Measurements from ENCODE around the gene MEIKIN. TPM values are rescaled to one million over a fixed set of nuclear protein-coding genes. Genes with fewer than 3 reads are reported as not detected.

Gene MEIKIN
- total and polyA plus RNA-seq, 2 experiments from 2014 or later: not detected

GRCh38 chr5:131867524-131867923 is 77.9 kb downstream of the MEIKIN start:
- H3K4me1 Mint-ChIP-seq: no peaks in the 10 kb centered on the region
- ATAC-seq (no peak), DNase-seq (ENCODE audit: low spot score) (no peak)
- peaks cover 5% of the 10 kb centered on the region for H3K9me2 ChIP-seq (ENCODE audit: insufficient read depth)
- H2AFZ ChIP-seq: no peak overlapping the region
- H3K36me3 Mint-ChIP-seq (ENCODE audit: low read depth): peaks cover 32% of the 10 kb centered on the region
- H3K4me2 ChIP-seq: no peak overlapping the region
- H3K4me3 ChIP-seq: no peak overlapping the region
- peaks cover 89% of the 10 kb centered on the region for H3K9me3 Mint-ChIP-seq
- H3K4me1 ChIP-seq (ENCODE audit: insufficient read depth): no peaks in the 10 kb centered on the region
- H3F3A ChIP-seq (replicated peaks; ENCODE audit: low read depth): no peaks in the 10 kb centered on the region
- no peaks in the 10 kb centered on the region for H4K20me1 ChIP-seq (replicated peaks; ENCODE audit: insufficient read depth)
- no peak overlapping the region for H3K27ac Mint-ChIP-seq
- H3K27ac ChIP-seq (ENCODE audit: low read depth): no peak overlapping the region
- H3K27me3 ChIP-seq (ENCODE audit: insufficient read depth): no peaks in the 10 kb centered on the region
- peaks cover 3% of the 10 kb centered on the region; the same call in 1 of the 2 replicates for H3K36me3 ChIP-seq (ENCODE audit: insufficient read depth)
- H3K79me2 ChIP-seq (replicated peaks; ENCODE audit: insufficient read depth): no peaks in the 10 kb centered on the region
- no peak overlapping the region for H3K4me3 Mint-ChIP-seq
- TF ChIP-seq EZH2 (IDR thresholded peaks at IDR 0.05; ENCODE audit: low read depth, unreplicated experiment) (no peak), JUNB (IDR thresholded peaks at IDR 0.05; ENCODE audit: unreplicated experiment) (no peak), NANOG (IDR thresholded peaks at IDR 0.05; ENCODE audit: borderline replicate concordance) (no peak), ZNF114 (CRISPR knock-in tag; IDR thresholded peaks at IDR 0.05) (no peak), STAT1 (IDR thresholded peaks at IDR 0.05; ENCODE audit: unreplicated experiment) (no peak), ZNF331 (CRISPR knock-in tag; IDR thresholded peaks at IDR 0.05; ENCODE audit: low read depth) (no peak), CREB1 (CRISPR knock-in tag; IDR thresholded peaks at IDR 0.05; ENCODE audit: low read depth) (no peak), POLR2AphosphoS5 (IDR thresholded peaks at IDR 0.05; ENCODE audit: low read depth) (no peak), EZH2phosphoT487 (IDR thresholded peaks at IDR 0.05; ENCODE audit: unreplicated experiment) (no peak), ETS1 (IDR thresholded peaks at IDR 0.05) (no peak)
- TF ChIP-seq, protein P1, sequence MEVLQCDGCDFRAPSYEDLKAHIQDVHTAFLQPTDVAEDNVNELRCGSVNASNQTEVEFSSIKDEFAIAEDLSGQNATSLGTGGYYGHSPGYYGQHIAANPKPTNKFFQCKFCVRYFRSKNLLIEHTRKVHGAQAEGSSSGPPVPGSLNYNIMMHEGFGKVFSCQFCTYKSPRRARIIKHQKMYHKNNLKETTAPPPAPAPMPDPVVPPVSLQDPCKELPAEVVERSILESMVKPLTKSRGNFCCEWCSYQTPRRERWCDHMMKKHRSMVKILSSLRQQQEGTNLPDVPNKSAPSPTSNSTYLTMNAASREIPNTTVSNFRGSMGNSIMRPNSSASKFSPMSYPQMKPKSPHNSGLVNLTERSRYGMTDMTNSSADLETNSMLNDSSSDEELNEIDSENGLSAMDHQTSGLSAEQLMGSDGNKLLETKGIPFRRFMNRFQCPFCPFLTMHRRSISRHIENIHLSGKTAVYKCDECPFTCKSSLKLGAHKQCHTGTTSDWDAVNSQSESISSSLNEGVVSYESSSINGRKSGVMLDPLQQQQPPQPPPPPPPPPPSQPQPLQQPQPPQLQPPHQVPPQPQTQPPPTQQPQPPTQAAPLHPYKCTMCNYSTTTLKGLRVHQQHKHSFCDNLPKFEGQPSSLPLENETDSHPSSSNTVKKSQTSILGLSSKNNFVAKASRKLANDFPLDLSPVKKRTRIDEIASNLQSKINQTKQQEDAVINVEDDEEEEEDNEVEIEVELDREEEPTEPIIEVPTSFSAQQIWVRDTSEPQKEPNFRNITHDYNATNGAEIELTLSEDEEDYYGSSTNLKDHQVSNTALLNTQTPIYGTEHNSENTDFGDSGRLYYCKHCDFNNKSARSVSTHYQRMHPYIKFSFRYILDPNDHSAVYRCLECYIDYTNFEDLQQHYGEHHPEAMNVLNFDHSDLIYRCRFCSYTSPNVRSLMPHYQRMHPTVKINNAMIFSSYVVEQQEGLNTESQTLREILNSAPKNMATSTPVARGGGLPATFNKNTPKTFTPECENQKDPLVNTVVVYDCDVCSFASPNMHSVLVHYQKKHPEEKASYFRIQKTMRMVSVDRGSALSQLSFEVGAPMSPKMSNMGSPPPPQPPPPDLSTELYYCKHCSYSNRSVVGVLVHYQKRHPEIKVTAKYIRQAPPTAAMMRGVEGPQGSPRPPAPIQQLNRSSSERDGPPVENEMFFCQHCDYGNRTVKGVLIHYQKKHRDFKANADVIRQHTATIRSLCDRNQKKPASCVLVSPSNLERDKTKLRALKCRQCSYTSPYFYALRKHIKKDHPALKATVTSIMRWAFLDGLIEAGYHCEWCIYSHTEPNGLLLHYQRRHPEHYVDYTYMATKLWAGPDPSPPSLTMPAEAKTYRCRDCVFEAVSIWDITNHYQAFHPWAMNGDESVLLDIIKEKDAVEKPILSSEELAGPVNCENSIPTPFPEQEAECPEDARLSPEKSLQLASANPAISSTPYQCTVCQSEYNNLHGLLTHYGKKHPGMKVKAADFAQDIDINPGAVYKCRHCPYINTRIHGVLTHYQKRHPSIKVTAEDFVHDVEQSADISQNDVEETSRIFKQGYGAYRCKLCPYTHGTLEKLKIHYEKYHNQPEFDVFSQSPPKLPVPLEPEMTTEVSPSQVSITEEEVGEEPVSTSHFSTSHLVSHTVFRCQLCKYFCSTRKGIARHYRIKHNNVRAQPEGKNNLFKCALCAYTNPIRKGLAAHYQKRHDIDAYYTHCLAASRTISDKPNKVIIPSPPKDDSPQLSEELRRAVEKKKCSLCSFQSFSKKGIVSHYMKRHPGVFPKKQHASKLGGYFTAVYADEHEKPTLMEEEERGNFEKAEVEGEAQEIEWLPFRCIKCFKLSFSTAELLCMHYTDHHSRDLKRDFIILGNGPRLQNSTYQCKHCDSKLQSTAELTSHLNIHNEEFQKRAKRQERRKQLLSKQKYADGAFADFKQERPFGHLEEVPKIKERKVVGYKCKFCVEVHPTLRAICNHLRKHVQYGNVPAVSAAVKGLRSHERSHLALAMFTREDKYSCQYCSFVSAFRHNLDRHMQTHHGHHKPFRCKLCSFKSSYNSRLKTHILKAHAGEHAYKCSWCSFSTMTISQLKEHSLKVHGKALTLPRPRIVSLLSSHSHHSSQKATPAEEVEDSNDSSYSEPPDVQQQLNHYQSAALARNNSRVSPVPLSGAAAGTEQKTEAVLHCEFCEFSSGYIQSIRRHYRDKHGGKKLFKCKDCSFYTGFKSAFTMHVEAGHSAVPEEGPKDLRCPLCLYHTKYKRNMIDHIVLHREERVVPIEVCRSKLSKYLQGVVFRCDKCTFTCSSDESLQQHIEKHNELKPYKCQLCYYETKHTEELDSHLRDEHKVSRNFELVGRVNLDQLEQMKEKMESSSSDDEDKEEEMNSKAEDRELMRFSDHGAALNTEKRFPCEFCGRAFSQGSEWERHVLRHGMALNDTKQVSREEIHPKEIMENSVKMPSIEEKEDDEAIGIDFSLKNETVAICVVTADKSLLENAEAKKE (CRISPR knock-in tag; IDR thresholded peaks at IDR 0.05): no peak
- TF ChIP-seq, protein P2, sequence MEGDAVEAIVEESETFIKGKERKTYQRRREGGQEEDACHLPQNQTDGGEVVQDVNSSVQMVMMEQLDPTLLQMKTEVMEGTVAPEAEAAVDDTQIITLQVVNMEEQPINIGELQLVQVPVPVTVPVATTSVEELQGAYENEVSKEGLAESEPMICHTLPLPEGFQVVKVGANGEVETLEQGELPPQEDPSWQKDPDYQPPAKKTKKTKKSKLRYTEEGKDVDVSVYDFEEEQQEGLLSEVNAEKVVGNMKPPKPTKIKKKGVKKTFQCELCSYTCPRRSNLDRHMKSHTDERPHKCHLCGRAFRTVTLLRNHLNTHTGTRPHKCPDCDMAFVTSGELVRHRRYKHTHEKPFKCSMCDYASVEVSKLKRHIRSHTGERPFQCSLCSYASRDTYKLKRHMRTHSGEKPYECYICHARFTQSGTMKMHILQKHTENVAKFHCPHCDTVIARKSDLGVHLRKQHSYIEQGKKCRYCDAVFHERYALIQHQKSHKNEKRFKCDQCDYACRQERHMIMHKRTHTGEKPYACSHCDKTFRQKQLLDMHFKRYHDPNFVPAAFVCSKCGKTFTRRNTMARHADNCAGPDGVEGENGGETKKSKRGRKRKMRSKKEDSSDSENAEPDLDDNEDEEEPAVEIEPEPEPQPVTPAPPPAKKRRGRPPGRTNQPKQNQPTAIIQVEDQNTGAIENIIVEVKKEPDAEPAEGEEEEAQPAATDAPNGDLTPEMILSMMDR (conservative IDR thresholded peaks at IDR 0.05; ENCODE audit: low read depth in 2 of 2): no peak
- TF ChIP-seq, protein P3, sequence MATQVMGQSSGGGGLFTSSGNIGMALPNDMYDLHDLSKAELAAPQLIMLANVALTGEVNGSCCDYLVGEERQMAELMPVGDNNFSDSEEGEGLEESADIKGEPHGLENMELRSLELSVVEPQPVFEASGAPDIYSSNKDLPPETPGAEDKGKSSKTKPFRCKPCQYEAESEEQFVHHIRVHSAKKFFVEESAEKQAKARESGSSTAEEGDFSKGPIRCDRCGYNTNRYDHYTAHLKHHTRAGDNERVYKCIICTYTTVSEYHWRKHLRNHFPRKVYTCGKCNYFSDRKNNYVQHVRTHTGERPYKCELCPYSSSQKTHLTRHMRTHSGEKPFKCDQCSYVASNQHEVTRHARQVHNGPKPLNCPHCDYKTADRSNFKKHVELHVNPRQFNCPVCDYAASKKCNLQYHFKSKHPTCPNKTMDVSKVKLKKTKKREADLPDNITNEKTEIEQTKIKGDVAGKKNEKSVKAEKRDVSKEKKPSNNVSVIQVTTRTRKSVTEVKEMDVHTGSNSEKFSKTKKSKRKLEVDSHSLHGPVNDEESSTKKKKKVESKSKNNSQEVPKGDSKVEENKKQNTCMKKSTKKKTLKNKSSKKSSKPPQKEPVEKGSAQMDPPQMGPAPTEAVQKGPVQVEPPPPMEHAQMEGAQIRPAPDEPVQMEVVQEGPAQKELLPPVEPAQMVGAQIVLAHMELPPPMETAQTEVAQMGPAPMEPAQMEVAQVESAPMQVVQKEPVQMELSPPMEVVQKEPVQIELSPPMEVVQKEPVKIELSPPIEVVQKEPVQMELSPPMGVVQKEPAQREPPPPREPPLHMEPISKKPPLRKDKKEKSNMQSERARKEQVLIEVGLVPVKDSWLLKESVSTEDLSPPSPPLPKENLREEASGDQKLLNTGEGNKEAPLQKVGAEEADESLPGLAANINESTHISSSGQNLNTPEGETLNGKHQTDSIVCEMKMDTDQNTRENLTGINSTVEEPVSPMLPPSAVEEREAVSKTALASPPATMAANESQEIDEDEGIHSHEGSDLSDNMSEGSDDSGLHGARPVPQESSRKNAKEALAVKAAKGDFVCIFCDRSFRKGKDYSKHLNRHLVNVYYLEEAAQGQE (IDR thresholded peaks at IDR 0.05; ENCODE audit: unreplicated experiment): no peak
- peaks cover 4% of the 10 kb centered on the region for H3K27me3 Mint-ChIP-seq (ENCODE audit: insufficient read depth, low read depth, poor library complexity)
